Karpas-422 (cell line): ENCODE results near the gene CLGN. TPM values are rescaled to one million over a fixed set of nuclear protein-coding genes. Genes with fewer than 3 reads are reported as not detected.

Experiments
- DNase-seq: peaks from one replicate; pipeline ENCODE4 v3.0.0-alpha.2; 2015
- H2AFZ ChIP-seq: fragments of 200-600 bp; sonication (generic); 2 replicates; pipeline ENCODE4 v1.6.1; 2014; ENCODE audit warnings: antibody characterized with exemption, low read length, mixed read lengths
- H3K27ac ChIP-seq: fragments of 200-600 bp; sonication (generic); 2 replicates; pipeline ENCODE4 v1.5.1; 2014; ENCODE audit warnings: mild to moderate bottlenecking, low read length, moderate library complexity
- H3K27me3 ChIP-seq: fragments of 200-600 bp; sonication (generic); 2 replicates; pipeline ENCODE4 v1.6.1; 2014; ENCODE audit warnings: low read length, mixed read lengths
- H3K36me3 ChIP-seq: fragments of 200-600 bp; sonication (generic); 2 replicates; pipeline ENCODE4 v1.6.1; 2014; ENCODE audit warnings: low read length, mixed read lengths; ENCODE audit not compliant: insufficient read depth
- H3K4me1 ChIP-seq: fragments of 200-600 bp; sonication (generic); 2 replicates; pipeline ENCODE4 v1.6.1; 2014; ENCODE audit warnings: mild to moderate bottlenecking, low read length, mixed read lengths
- H3K4me2 ChIP-seq: fragments of 200-600 bp; sonication (generic); 2 replicates; pipeline ENCODE4 v1.6.1; 2014; ENCODE audit warnings: low read length, low read depth, mild to moderate bottlenecking; ENCODE audit not compliant: poor library complexity, severe bottlenecking
- H3K4me3 ChIP-seq: fragments of 200-600 bp; sonication (generic); 2 replicates; pipeline ENCODE4 v1.5.1; 2014; ENCODE audit warnings: mild to moderate bottlenecking, antibody characterized with exemption, low read length, mixed read lengths
- H3K79me2 ChIP-seq: fragments of 200-600 bp; sonication (generic); 2 replicates; pipeline ENCODE4 v1.6.1; 2014; ENCODE audit warnings: mild to moderate bottlenecking, low read length, mixed read lengths
- H3K9ac ChIP-seq: fragments of 200-600 bp; sonication (generic); 2 replicates; pipeline ENCODE4 v1.6.0; 2014; ENCODE audit warnings: low read length
- H3K9me2 ChIP-seq: fragments of 200-600 bp; sonication (generic), shearing (Covaris generic); replicated peaks from 2 replicates; pipeline ENCODE4 v1.6.0; 2014; ENCODE audit warnings: mild to moderate bottlenecking, low read length, moderate library complexity; ENCODE audit not compliant: insufficient read depth
- H3K9me3 ChIP-seq: fragments of 300-700, 200-600 bp; sonication (generic); 2 replicates; pipeline ENCODE4 v1.6.1; 2014; ENCODE audit warnings: low read length, mixed read lengths
- H4K20me1 ChIP-seq: fragments of 200-600 bp; sonication (generic); 2 replicates; pipeline ENCODE4 v1.6.1; 2014; ENCODE audit warnings: mild to moderate bottlenecking, antibody characterized with exemption, low read length, low read depth; ENCODE audit not compliant: insufficient read depth
- total RNA-seq: library from RNA; depleted of rRNA; stranded (reverse); fragments of >200 nt; shearing (Covaris generic); gene quantifications from 2 replicates; pipeline ENCODE4 v1.2.3, GENCODE V29; 2014; ENCODE audit warnings: low replicate concordance; rRNA removed

Gene CLGN
- total RNA-seq, 1 experiment from 2014 or later = 0.07 TPM

DNA sequence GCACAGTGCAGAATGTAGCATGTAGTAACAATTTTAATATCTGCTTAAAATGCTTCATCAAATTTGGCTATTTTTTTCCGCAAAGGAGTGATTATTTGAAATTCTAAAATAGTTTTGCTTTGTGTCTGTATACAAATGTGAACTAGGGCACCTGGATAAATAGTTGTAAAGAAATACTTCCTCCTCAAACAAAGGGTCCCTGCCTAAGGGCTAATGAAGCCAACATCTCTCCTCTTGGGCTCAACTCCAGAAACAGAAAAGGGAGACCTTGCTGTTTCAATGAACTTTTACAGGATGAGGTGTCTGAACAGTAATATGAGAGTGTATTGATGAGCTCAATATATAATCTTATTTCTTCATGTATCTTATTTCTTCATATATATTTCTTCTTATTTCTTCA is 84.8 kb downstream of the CLGN start:
- Histone ChIP-seq H3K9me2 (no peaks in the 10 kb centered on the region), H3K9me3 (no peaks in the 10 kb centered on the region), H3K4me3 (no peak overlapping the region), H3K79me2 (no peaks in the 10 kb centered on the region), H4K20me1 (no peaks in the 10 kb centered on the region), H3K27ac (no peak overlapping the region), H3K27me3 (no peaks in the 10 kb centered on the region), H3K4me1 (no peaks in the 10 kb centered on the region; the same call in 1 of the 2 replicates), H3K4me2 (no peak overlapping the region), H3K36me3 (no peaks in the 10 kb centered on the region), H3K9ac (no peak overlapping the region), H2AFZ (no peak overlapping the region)
- DNase-seq = no peak

Other genes with a start within 250 kb of the CLGN start
- 12.2 and 41.8 TPM in 2 replicates for gene SCOC, start 54.0 kb downstream of the CLGN start, total RNA-seq
- gene MGAT4D, start 70.6 kb upstream of the CLGN start, total RNA-seq = not detected in 2 replicates
- 23.0 and 27.8 TPM in 2 replicates for gene ELMOD2, start 96.5 kb upstream of the CLGN start, total RNA-seq
- gene UCP1, start 141.3 kb upstream of the CLGN start, total RNA-seq = not detected in 2 replicates